Stimulated activated CD8-positive, alpha-beta memory T cell treated with anti-CD3 and anti-CD28 coated beads, Interleukin-4, amount 100 ng/mL, for 4 hours (primary cell): ENCODE measurements around the gene HPCAL1.

Experiments used
- DNase-seq, 2 donors: peaks; one replicate each; pipeline ENCODE4 v3.0.0-alpha.2; 2020; ENCODE audit warnings: low read depth in 2 of 2, low spot score in 1 of 2

Gene HPCAL1

GRCh38 chr2:10333966-10334365 lies 31.3 kb downstream of the HPCAL1 start:
- no peak for DNase-seq

DNA sequence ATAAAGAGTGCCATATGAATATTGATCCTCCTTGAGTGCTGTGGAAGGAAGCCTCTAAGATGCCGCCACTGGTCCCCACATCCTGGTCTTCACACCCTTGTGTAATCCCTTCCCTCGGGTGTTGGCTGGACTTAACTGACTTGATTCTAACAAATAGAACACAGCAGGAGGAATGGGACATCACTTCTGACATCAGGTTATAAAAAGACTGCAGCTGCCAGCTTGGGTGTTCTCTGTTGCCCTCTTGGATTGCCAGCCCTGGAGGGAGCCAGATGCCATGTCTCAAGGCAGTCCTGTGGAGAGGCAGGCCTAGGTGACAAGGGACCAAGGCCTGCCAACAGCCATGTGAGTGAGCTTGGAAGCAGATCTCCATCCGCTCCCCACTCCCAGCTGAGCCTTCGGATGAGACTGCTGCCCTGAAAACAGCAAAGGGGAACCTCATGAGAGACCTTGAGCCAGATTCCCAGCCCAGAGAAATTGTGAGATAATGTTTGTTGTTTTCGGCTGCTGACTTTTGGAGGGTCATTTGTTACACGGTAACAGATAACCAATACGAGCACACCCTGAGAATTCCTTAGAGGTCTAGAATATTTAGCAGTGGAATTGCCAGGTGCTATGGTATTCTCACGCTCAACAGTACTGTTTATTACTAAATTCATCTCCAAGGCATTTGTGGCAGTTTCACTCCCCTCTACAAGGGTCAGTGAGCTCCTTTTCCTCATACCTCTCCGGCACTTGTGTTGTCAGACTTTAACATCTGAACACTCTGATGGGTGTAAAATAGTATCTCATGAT lies 32.5 kb downstream of the HPCAL1 start:
- no peak for DNase-seq

GRCh38 chr2:10336283-10336682 lies 33.6 kb downstream of the HPCAL1 start:
- DNase-seq: no peak

DNA sequence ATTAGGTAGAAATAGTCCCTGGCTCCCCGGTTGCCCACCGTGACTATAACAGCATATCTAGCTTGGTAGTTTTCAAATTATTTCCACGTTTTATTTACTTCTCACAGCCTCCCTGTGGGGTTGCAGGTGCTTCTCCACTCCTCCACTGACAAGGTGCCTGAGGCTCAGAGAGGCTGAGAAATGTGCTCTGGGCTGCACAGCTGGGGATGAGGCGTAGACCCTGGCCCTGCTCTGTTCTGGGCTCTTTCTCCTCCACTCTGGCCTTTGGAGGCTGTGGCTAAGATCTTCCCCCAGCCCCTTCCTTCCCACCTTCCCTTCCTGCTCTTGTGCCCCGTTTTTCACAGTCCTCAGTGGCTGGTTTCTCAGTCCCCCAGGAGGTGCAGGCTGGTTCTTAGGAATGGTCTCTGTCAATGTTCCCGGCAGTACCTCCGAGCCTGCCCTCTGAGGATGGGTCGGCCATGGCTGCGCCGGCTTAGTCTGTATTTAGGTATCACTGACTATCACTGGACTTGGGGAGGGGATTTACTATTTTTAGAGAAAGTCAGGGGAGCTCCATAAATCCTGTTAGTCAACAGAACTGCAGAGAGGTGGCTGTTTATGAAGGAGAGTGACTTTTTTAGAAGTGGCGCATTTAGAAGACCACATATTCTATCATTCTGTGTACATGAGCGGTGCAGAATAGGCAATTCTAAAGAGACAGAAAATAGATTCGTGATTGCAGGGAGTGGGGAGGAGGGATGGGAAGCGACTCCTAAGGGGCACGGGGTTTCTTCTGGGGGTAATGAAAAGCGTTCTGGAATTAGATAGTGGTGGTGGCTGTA lies 35.0 kb downstream of the HPCAL1 start:
- DNase-seq: no peak

GRCh38 chr2:10338270-10339188 lies 35.8 kb downstream of the HPCAL1 start:
- DNase-seq: no peak

- no peak for DNase-seq
Observed at GRCh38 chr2:10339647-10340592, 37.2 kb downstream of the HPCAL1 start.

DNA sequence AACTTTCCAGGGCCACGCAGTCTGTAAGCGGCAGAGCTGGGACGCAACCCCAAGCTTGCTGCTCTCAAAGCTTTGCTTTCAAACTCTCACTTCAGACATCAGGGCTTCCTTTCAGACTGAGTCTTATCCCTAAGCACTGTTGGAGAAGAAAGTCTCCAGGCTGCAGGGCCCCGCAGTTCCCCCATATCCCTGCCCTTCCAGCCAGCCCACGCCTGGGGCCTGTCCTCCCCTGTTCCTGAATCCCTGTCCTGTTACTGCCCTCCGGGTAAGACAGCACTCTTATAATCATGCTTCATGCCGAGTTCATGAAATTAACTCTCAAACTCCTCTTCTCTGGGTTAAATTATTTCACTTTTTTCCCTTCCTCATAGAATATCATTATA lies 37.9 kb downstream of the HPCAL1 start:
- DNase-seq: no peak

DNA sequence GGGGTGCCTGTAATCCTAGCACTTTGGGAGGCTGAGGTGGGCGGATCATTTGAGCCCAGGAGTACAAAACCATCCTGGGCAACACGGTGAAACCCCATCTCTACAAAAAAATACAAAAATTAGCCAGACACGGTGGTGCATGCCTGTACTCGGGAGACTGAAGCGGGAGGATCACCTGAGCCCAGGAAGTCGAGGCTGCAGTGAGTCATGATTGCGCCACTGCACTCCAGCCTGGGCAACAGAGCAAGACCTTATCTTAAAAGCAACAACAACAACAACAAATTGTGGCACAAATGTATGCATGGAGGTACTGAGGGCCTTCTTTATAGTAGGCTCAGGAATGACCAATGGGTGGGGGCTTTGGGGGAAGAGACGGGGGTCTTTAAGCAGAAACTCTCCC lies 38.5 kb downstream of the HPCAL1 start:
- no peak for DNase-seq

- no peak for DNase-seq
Observed at GRCh38 chr2:10342245-10342951, 39.7 kb downstream of the HPCAL1 start.

- DNase-seq: no peak
Observed at GRCh38 chr2:10343191-10343590, 40.5 kb downstream of the HPCAL1 start.

DNA sequence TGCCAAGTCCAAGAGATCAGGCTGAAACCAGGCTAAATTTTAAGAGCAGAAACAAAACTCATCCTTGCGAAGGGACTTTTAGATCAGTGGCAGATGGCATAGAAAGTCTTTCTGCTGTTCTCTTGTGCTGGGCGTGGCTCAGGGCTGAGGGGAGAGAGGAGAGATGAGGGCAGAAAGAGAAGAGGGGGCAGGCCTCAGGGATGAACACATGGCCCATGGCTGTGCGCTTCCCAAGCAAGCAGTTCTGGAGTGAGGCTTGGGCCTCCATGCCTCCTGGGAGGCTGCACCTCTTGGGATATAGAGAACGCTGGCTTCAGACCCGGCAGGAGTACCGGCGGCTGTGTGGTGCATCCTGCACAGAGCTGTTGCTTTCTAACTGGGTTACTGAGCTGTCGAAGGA lies 41.0 kb downstream of the HPCAL1 start:
- no peak for DNase-seq

DNA sequence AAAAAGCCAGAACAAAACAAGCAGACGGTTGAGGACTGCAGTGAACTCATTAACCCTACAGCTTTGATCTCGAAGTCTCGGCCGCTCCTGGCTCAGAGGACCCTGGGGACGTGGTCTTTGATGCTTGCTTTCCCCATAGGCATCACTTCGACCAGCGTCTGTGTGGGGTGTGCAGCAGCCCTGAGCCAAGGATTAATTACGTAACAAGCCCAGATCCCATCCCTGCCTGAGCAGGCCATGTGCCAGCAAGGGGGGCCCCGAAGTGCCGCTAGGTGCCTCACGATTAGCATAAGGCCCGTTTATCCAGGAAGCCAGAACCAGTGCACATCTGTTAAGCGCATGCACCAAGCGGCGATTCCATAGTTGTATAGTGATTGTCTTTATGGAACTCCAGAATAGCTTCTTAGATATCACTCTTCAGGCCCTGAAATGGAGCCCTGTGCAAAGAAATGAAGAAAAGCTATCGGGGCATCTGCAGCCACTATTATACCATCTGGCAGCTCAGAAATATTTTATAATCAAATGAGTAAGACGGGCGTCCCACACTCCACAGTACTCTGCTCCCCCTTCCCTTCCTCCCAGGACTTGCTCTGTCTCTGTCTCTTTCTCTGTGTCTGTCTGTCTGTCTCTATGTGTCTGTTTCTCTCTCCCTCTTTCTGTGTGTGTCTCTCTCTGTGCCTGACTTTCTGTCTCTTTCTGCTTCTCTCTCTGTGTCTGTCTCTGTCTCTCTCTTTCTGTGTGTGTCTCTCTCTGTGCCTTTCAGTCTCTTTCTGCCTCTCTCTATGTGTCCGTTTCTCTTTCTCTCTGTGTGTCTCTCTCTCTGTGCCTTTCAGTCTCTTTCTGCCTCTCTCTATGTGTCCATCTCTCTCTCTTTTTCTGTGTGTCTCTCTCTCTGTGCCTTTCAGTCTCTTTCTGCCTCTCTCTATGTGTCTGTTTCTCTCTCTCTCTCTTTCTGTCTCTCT lies 41.7 kb downstream of the HPCAL1 start:
- DNase-seq: no peak

GRCh38 chr2:10345126-10345525 lies 42.4 kb downstream of the HPCAL1 start:
- no peak for DNase-seq

DNA sequence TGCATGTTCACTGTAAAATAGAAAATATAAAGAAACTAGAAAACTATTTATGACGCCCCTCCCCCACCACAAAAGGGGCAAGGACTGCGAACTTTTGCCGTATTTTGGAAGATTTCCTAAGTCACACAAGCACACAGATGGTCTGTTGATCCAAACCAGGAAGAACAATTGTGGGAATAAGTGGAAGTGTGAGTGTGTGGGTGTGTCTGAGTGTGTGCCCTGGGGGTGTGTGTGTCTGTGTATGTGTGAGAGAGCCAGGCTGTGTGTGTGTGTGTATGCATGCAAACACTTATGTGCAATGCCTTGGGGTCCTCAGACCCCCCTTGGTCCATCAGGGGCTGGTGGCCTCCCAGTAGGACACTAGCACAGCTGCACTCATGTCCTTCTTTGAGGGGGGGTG lies 43.1 kb downstream of the HPCAL1 start:
- no peak for DNase-seq

GRCh38 chr2:10346929-10347561 lies 44.3 kb downstream of the HPCAL1 start:
- no peak for DNase-seq

- no peak for DNase-seq
Observed at GRCh38 chr2:10347562-10347948, 44.9 kb downstream of the HPCAL1 start.

DNA sequence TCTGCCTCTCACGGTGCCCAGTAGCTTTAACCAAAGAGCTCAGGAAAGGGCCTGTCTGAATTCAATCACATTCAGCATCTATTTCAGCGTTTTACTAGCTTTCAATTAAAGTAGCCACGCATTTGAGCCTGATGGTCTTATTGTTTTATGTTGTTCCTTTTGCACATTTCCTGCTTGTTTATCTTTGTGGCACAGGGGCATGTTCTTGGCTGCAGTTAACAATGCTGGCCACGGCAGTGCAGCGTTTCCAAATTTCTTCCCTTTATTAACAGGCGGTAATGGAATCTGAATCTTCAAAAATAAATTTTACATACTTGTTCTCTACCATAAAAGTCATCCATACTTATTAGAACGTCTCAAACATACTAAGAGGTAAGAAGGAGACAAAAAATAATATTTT lies 46.2 kb downstream of the HPCAL1 start:
- no peak for DNase-seq

- no peak for DNase-seq
Observed at GRCh38 chr2:10350761-10351160, 48.1 kb downstream of the HPCAL1 start.
